HG03378 (cell line): ENCODE results near the gene IQCM.

Source experiments
- ATAC-seq: cut with Tn5 transposase; IDR thresholded peaks from one replicate; pipeline ENCODE4 v1.9.1; 2021; ENCODE audit warnings: mild to moderate bottlenecking, moderate library complexity; ENCODE audit not compliant: unreplicated experiment

The IQCM gene

DNA sequence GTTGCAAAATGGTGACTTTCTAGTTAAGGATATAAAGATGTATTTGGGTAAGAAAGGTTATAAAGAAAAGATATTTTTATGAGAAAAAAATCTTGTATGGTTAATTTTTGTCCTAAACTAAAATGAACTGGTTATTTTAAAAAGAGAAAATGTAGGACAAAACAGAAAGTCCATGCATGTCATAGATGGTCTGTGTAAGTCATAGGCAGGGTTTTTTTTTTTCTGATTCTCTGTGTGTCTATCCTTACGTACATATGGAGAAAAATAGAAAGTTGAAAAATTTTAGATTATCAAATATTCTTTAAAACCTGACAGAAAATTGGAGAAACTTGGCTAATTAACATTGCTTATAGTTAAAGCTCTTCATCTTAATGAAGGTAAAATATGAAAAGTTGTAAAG, 493.4 kb downstream of the IQCM start:
- no peak for ATAC-seq

DNA sequence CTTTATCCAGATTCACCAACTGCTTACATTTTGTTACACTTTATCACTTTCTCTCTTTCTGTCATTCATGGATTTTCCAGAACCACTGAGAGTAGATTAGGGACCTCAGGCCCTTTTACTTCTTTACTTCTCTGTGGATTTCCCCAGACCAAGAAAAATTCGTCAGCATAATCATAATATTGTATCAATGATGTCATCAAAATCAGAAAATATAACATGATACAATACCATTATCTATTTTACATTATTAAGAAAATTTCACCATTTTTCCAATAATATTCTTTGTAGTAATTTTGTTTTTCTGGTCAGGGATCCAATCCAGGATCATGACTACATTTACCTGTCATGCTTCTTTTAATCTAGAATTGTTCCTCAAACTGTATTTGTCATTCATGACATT, 494.2 kb downstream of the IQCM start:
- ATAC-seq: no peak

DNA sequence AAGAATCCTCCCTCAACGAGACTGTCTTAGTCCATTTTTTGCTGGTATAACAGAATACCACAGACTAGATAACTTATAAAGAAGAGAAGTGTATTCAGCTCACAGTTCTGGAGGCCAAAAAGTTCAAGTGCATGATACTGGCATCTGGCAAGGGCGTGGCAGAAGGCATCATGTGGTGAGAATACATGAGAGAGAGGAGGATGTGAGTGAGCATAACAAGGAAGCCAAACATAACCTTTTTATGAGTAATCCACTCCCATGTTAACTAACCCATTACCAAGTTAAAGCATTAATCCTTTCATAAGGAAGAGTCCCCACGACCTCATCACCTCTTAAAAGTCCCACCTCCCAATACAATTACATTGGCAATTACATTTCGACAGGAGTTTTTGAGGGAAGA, 504.6 kb downstream of the IQCM start:
- ATAC-seq: no peak

DNA sequence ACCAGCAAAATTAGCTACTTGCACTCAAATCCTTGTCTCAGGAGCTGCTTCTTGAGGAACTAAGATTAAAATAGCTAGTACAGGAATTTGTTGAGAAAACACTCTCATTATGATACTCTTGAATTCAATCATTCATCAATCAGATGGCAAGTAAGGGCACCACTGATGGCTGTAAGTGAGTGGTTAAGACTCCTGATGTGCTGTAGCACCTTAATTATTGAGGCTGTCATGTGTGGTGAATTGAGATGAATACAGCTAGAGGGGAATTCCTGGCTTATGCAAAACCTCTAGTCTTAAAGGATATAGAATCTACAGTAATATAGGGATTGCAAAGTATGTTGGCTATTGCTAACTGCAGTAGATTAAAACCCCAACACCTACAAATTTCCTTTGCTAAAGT, 509.1 kb downstream of the IQCM start:
- no peak for ATAC-seq
